CD4-positive, alpha-beta T cell treated with Interleukin-17A for 1 hour (primary cell): Measurements from ENCODE around the gene MAGEA2.
"Not testable (repeated sequence)": the region's sequence is repeated elsewhere in the genome, so short reads cannot be mapped to it uniquely, and the experiment has no call there.

ENCODE experiments used
- DNase-seq: peaks from one replicate; pipeline ENCODE4 v3.0.0-alpha.2; 2020

Gene MAGEA2

DNA sequence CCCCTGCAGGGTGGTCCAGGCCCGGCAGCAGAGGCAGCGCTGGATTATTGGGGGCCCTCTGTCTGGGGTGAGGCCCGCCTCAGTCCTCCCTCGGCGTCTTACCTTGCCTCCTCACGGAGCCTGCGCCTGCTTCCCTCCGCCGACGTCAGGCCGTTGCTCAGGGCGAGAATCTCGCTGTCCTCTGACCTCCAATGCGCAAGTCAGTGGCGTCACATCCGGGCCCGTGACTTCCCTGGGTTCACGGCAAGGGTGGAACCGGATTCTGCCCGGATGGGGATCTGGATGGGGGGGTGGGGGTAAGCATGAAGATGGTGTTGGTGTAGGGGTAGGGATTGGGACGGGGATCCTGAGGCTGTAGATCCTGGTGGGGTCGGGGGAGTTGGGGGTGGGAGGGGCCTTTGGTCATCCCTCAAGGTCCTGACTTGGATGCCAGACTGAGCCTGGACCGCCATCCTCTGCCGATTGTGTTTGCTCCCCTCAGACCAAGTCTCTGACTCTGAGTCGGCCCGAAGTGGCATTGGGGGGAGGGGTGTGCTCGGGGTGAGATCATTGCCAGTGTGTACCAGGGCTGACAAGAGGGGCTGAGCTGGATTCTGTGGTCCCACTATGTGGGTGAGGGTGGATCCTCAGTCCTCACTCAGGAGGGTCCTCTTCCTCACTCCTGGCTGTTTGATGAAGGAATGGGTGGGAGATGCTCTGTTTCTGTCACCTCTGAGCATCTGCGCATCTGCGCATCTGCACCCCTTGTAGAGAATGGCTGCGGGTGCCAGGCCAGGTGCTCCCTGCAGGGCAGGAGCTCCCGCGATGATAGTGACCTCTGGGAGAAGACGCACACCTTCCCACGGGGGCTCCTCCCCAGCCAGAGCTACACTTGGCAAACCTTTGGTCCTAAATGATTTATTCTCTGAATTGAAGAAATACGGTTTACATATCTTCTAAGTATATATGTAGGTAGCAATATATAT is at the start of gene MAGEA2:
Gene MAGEA2 (minus strand): TSS at position 157 of the 965 bp plus-strand sequence. CDS start 2,479 bp downstream, outside the sequence.
- not testable (repeated sequence) for DNase-seq

- no peak for DNase-seq
Observed at GRCh38 chrX:152798945-152799344, 45.3 kb upstream of the MAGEA2 start.

GRCh38 chrX:152787062-152787461 is 33.4 kb upstream of the MAGEA2 start:
- DNase-seq: not testable (repeated sequence)

DNA sequence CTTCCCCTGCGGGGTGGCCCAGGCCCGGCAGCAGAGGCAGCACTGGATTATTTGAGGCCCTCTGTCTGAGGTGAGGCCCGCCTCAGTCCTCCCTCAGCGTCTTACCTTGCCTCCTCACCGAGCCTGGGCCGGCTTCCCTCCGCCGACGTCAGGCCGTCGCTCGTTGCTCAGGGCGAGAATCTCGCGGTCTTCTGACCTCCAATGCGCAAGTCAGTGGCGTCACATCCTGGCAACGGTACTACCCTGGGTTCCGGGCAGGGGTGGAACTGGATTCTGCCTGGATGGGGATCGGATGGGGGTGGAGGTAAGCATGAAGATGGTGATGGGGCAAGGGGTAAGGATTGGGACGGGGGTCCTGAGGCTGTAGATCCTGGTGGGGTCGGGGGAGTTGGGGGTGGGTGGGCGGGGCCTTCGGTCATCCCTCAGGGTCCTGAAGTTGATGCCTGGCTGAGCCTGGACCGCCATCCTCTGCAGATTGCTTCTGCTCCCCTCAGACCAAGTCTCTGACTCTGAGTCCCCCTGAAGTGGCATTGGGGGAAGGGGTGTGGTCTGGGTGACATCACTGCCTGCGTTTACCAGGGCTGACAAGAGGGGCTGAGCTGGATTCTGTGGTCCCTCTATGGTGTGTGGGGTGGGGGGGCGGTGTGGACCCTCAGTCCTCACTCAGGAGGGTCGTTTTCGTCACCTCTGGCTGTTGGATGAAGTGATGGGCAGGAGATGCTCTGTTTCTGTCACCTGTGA is 16.1 kb upstream of the MAGEA2 start, which contains the start of gene MAGEA6:
Gene MAGEA6 (minus strand): TSS at position 141 of the 741 bp plus-strand sequence. CDS start 2,039 bp downstream, outside the sequence.
- not testable (repeated sequence) for DNase-seq

DNA sequence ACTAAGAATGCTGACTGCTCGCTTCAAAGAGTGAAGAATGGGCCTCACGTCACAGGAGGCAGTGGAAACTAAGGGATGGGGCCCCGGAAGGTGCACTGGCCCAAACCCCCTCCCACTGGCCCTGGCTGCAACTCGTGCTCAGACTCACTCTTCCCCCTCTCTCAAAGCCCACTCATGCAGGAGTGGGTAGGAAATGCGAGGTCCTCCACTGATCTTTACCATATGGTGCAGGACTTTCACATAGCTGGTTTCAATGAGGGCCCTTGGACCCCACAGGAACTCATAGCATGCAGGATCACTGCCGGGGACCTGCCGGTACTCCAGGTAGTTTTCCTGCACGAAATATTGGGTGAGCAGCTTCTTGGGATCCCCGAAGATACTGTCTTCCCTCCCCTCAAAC is 12.9 kb upstream of the MAGEA2 start:
- not testable (repeated sequence) for DNase-seq

- not testable (repeated sequence) for DNase-seq
Observed at GRCh38 chrX:152761582-152761981, 7.9 kb upstream of the MAGEA2 start.

DNA sequence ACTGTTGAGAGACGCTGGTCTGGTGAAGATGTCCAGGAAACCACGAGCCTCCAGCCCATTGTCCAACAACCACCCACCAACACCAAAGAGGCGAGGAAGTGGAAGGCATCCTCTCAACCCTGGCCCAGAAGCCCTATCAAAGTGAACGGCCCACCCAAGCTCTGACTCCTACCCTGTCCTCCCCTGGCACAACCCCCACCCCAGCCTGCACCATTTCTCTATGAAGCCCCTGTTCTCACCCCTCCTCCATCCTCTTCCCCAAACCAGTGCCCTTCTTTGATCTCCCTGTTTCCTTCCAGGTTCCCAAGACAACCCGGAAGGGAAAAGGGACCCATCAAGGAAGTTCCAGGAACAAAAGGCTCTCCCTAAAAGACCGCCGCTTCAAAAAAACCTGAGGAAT is 5.9 kb upstream of the MAGEA2 start:
- DNase-seq: not testable (repeated sequence)

DNA sequence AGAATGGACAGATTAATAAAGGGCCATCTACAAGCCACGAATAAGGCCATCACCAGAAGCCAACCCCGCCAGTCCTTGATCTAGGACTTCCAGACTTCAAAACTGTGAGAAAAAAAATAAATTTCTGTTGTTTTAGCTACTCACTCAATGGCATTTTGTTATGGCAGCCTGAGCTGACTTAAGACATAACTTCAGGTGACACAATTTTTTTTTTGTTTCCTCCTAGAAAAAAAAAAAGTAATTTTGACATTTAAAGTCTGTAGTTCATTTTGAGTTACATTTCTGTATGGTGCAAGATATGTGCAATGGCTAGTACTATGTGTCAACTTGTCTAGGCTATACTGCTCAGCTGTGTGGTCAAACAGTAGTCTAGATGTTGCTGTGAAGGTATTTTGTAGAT is 5.3 kb upstream of the MAGEA2 start, which contains the start of gene CSAG3:
Gene CSAG3 (plus strand): TSS at position 301 of the 400 bp plus-strand sequence.
- DNase-seq: not testable (repeated sequence)

DNA sequence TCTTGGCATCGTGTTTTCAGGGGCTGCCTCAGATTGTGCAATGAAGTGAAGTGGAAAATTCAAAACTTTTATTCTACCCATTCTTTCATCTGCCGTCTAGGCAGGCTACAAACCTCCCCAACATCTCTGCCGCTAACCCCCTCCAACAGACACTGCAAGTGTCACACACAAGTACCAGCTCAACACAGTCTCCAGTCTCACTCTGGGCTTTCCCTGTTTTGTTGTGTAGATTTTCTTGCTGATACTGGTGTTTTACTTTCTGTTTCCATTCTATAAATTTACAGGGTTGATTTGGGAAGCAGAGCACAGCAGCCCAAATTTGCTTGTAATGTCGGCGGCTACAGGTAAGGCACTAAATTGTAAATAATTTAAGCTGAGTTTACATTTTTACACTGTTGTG is 1.2 kb upstream of the MAGEA2 start:
- not testable (repeated sequence) for DNase-seq

- no peak for DNase-seq
Observed at GRCh38 chrX:152738560-152738959, 15.1 kb downstream of the MAGEA2 start.

GRCh38 chrX:152736528-152736927 is 17.1 kb downstream of the MAGEA2 start:
- DNase-seq: not testable (repeated sequence)

DNA sequence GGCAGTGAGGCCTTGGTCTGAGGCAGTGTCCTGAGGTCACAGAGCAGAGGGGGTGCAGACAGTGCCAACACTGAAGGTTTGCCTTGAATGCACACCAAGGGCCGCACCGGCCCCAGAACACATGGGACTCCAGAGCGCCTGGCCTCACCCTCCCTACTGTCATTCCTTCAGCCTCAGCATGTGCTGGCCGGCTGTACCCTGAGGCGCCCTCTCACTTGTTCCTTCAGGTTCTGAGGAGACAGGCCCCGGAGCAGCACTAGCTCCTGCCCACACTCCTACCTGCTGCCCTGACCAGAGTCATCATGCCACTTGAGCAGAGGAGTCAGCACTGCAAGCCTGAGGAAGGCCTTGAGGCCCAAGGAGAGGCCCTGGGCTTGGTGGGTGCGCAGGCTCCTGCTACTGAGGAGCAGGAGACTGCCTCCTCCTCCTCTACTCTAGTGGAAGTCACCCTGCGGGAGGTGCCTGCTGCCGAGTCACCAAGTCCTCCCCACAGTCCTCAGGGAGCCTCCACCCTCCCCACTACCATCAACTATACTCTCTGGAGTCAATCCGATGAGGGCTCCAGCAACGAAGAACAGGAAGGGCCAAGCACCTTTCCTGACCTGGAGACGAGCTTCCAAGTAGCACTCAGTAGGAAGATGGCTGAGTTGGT is 17.7 kb downstream of the MAGEA2 start:
- no peak for DNase-seq

- no peak for DNase-seq
Observed at GRCh38 chrX:152735101-152735500, 18.5 kb downstream of the MAGEA2 start.

DNA sequence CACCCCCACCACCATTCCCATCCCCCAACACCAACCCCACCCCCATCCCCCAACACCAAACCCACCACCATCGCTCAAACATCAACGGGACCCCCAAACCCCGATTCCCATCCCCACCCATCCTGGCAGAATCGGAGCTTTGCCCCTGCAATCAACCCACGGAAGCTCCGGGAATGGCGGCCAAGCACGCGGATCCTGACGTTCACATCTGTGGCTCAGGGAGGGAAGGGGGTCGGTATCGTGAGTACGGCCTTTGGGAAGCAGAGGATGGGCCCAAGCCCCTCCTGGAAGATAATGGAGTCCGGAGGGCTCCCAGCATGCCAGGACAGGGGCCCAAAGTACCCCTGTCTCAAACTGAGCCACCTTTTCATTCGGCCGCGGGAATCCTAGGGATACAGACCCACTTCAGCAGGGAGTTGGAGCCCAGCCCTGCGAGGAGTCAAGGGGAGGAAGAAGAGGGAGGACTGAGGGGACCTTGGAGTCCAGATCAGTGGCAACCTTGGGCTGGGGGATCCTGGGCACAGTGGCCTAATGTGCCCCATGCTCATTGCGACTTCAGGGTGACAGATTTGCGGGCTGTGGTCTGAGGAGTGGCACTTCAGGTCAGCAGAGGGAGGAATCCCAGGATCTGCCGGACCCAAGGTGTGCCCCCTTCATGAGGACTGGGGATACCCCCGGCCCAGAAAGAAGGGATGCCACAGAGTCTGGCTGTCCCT is 19.3 kb downstream of the MAGEA2 start:
- DNase-seq: not testable (repeated sequence)

DNA sequence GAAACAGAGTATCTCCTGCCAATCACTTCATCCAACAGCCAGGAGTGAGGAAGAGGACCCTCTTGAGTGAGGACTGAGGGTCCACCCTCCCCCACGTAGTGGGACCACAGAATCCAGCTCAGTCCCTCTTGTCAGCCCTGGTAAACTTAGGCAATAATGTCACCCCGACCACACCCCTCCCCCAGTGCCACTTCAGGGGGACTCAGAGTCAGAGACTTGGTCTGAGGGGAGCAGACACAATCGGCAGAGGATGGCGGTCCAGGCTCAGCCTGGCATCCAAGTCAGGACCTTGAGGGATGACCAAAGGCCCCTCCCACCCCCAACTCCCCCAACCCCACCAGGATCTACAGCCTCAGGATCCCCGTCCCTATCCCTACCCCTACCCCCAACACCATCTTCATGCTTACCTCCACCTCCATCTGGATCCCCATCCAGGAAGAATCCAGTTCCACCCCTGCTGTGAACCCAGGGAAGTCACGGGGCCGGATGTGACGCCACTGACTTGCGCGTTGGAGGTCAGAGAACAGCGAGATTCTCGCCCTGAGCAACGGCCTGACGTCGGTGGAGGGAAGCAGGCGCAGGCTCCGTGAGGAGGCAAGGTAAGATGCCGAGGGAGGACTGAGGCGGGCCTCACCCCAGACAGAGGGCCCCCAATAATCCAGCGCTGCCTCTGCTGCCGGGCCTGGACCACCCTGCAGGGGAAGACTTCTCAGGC is 20.2 kb downstream of the MAGEA2 start, which contains the start of the genes CSAG1 and MAGEA12:
Gene CSAG1 (minus strand): TSS at position 461 of the 715 bp plus-strand sequence. CDS start 1,261 bp downstream, outside the sequence.
Gene MAGEA12 (plus strand): TSS at position 497 of the 715 bp plus-strand sequence. CDS start 2,405 bp downstream, outside the sequence.
- no peak for DNase-seq

- DNase-seq: no peak
Observed at GRCh38 chrX:152725409-152725808, 28.2 kb downstream of the MAGEA2 start.

DNA sequence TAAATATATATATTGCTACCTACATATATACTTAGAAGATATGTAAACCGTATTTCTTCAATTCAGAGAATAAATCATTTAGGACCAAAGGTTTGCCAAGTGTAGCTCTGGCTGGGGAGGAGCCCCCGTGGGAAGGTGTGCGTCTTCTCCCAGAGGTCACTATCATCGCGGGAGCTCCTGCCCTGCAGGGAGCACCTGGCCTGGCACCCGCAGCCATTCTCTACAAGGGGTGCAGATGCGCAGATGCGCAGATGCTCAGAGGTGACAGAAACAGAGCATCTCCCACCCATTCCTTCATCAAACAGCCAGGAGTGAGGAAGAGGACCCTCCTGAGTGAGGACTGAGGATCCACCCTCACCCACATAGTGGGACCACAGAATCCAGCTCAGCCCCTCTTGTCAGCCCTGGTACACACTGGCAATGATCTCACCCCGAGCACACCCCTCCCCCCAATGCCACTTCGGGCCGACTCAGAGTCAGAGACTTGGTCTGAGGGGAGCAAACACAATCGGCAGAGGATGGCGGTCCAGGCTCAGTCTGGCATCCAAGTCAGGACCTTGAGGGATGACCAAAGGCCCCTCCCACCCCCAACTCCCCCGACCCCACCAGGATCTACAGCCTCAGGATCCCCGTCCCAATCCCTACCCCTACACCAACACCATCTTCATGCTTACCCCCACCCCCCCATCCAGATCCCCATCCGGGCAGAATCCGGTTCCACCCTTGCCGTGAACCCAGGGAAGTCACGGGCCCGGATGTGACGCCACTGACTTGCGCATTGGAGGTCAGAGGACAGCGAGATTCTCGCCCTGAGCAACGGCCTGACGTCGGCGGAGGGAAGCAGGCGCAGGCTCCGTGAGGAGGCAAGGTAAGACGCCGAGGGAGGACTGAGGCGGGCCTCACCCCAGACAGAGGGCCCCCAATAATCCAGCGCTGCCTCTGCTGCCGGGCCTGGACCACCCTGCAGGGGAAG is 39.5 kb downstream of the MAGEA2 start, which contains the start of gene MAGEA2B:
Gene MAGEA2B (plus strand): TSS at position 814 of the 973 bp plus-strand sequence. CDS start 2,479 bp downstream, outside the sequence.
- not testable (repeated sequence) for DNase-seq

DNA sequence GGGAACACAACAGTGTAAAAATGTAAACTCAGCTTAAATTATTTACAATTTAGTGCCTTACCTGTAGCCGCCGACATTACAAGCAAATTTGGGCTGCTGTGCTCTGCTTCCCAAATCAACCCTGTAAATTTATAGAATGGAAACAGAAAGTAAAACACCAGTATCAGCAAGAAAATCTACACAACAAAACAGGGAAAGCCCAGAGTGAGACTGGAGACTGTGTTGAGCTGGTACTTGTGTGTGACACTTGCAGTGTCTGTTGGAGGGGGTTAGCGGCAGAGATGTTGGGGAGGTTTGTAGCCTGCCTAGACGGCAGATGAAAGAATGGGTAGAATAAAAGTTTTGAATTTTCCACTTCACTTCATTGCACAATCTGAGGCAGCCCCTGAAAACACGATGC is 40.4 kb downstream of the MAGEA2 start:
- not testable (repeated sequence) for DNase-seq

GRCh38 chrX:152709173-152709572 is 44.5 kb downstream of the MAGEA2 start, which contains the start of gene CSAG2:
Gene CSAG2 (minus strand): TSS chrX:152709273. CDS start chrX:152709112, 161 bp downstream.
- not testable (repeated sequence) for DNase-seq
